OCI-LY3 (cell line): ENCODE data around the gene PPP1R15B.

ENCODE experiments used
- H2AFZ ChIP-seq: fragments of 200-600, 300-600 bp; shearing (Covaris generic); 2 replicates; pipeline ENCODE4 v1.6.0; 2014; ENCODE audit warnings: antibody characterized with exemption, low read depth, low read length
- H3K27ac ChIP-seq: fragments of 200-600, 300-600 bp; sonication (generic); 2 replicates; pipeline ENCODE4 v1.5.1; 2014; ENCODE audit warnings: mild to moderate bottlenecking, low read length, moderate library complexity, mixed read lengths
- H3K27me3 ChIP-seq: fragments of 200-600, 300-600 bp; sonication (generic); 2 replicates; pipeline ENCODE4 v1.6.1; 2014; ENCODE audit warnings: low read depth, low read length, mixed read lengths
- H3K36me3 ChIP-seq: fragments of 200-600, 300-600 bp; sonication (generic); replicated peaks from 2 replicates; pipeline ENCODE3; 2014; ENCODE audit warnings: low read depth, low read length, mixed read lengths
- H3K4me1 ChIP-seq: fragments of 300-600, 200-600 bp; sonication (generic); 2 replicates; pipeline ENCODE4 v1.6.1; 2014; ENCODE audit warnings: low read length, mixed read lengths
- H3K4me2 ChIP-seq: fragments of 200-600, 300-600 bp; sonication (generic); 2 replicates; pipeline ENCODE4 v1.6.1; 2014; ENCODE audit warnings: low read length, mixed read lengths
- H3K4me3 ChIP-seq: fragments of 300-600, 200-600 bp; sonication (generic); 2 replicates; pipeline ENCODE4 v1.5.1; 2014; ENCODE audit warnings: antibody characterized with exemption, mild to moderate bottlenecking, low read length, moderate library complexity
- H3K79me2 ChIP-seq: fragments of 300-600, 200-600 bp; shearing (Covaris generic); 2 replicates; pipeline ENCODE4 v1.6.1; 2014; ENCODE audit warnings: mild to moderate bottlenecking, low read length, mixed read lengths
- H3K9ac ChIP-seq: fragments of 300-600, 200-600 bp; shearing (Covaris generic); 2 replicates; pipeline ENCODE4 v1.6.0; 2014; ENCODE audit warnings: mild to moderate bottlenecking, low read length, moderate library complexity
- H3K9me3 ChIP-seq: fragments of 200-600, 300-600 bp; shearing (Covaris generic); 2 replicates; pipeline ENCODE4 v1.6.1; 2014; ENCODE audit warnings: low read length, mixed read lengths; ENCODE audit not compliant: insufficient read depth
- H4K20me1 ChIP-seq: fragments of 200-600, 300-600 bp; sonication (generic); 2 replicates; pipeline ENCODE4 v1.6.1; 2016; ENCODE audit warnings: low read length, mixed read lengths; ENCODE audit not compliant: insufficient read depth
- CTCF ChIP-seq: fragments of 200-600, 300-600 bp; sonication (generic); IDR thresholded peaks from 2 replicates; pipeline ENCODE4 v1.5.1; 2014; ENCODE audit warnings: antibody characterized with exemption, low read length, low read depth
- EZH2phosphoT487 ChIP-seq: fragments of 200-600 bp; shearing (Covaris generic); IDR thresholded peaks from 2 replicates; pipeline ENCODE4 v1.6.1; 2018; ENCODE audit warnings: antibody characterized with exemption, mixed run types, low read depth

PPP1R15B gene

DNA sequence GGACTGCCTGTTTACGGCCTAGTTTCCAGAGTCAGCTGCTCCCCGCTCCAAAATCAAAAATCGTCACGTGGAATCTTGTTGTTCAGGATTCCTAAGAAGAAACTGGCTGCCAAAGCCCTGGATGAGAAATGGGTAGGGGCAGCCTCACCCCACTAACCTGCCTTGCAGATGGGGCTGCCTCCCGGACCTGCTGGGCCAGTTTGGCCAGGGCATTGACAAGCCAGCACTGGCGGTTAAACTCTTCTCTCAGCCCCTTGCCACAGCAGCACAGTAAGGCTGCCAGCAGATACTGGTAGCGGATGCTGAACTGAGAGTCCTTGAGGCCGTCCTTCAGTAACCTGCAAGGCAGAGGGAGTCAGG, 31.6 kb upstream of the PPP1R15B start:
- Histone ChIP-seq H3K4me1 (peaks cover 13% of the 10 kb centered on the region), H3K9ac (no peak overlapping the region), H3K27me3 (no peaks in the 10 kb centered on the region), H3K9me3 (no peaks in the 10 kb centered on the region), H3K79me2 (no peaks in the 10 kb centered on the region), H3K4me3 (no peak overlapping the region), H3K36me3 (peaks cover 50% of the 10 kb centered on the region), H3K4me2 (no peak overlapping the region), H2AFZ (no peak overlapping the region), H4K20me1 (no peaks in the 10 kb centered on the region), H3K27ac (no peak overlapping the region)
- no peak for TF ChIP-seq EZH2phosphoT487
- no peak for TF ChIP-seq CTCF

GRCh38 chr1:204442376-204443259, 31.0 kb upstream of the PPP1R15B start:
- TF ChIP-seq CTCF (no peak), EZH2phosphoT487 (no peak)
- Histone ChIP-seq H4K20me1 (no peaks in the 10 kb centered on the region), H3K27me3 (no peaks in the 10 kb centered on the region), H3K9me3 (no peaks in the 10 kb centered on the region), H3K79me2 (no peaks in the 10 kb centered on the region), H3K4me2 (no peak overlapping the region), H3K4me3 (no peak overlapping the region), H3K27ac (no peak overlapping the region), H3K36me3 (peaks cover 53% of the 10 kb centered on the region), H2AFZ (no peak overlapping the region), H3K9ac (no peak overlapping the region), H3K4me1 (peaks cover 10% of the 10 kb centered on the region)

DNA sequence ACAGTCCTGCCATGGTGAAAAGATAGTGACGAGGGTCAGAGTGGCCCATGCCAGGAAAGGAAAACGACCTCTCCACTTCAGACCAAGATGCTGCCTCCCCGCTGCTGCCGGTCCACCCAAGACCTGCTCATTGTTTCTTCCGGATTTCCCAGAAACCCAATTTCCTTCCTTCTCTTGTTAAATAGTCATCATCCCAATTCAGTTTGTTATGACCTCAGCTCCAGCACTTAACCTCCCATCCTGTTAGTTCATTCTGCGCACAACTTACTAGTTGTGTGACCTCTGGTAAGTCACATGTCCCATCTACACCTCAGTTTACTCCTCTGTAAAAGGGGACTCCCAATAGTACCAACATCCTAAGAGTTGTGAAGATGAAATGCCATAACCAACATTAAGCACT, 29.9 kb upstream of the PPP1R15B start:
- Histone ChIP-seq H4K20me1 (no peaks in the 10 kb centered on the region), H3K4me3 (no peak overlapping the region), H3K4me1 (peaks cover 6% of the 10 kb centered on the region), H3K9me3 (no peaks in the 10 kb centered on the region), H3K4me2 (no peak overlapping the region), H3K27me3 (no peaks in the 10 kb centered on the region), H3K27ac (no peak overlapping the region), H3K36me3 (peaks cover 45% of the 10 kb centered on the region), H3K79me2 (no peaks in the 10 kb centered on the region), H2AFZ (no peak overlapping the region), H3K9ac (no peak overlapping the region)
- no peak for TF ChIP-seq EZH2phosphoT487
- no peak for TF ChIP-seq CTCF

DNA sequence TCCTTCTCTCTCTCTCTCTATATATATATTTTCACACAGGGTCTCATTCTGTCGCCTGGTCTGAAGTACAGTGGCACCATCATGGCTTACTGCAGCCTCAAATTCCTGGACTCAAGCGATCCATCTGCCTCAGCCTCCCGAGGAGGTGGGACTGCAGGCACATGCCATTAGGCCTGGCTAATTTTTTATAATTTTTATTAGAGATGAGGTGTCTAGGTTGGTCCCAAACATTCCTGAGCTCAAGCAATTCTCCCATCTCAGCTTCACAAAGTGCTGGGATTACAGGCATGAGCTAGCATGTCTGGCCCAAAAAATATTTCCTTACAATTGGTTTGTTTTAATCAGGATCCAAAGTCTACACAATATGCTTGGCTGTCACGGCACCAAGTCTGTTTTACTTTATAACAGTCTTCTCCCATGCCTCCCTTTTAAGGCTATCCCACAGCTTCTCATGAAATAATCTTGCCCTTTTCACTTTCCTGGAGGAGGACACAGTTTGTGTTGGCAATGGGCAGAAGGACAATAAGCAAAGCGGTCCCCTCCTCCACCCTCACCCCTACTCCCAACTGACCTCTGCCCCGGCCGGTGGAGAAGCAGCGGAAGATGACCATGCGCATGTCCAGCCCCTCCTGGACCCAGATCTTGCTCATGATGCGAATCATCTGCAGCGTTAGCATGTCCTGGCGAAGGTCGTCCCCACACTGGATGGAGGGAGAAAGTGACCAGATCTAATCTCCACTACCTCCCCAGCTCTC, 28.2 kb upstream of the PPP1R15B start:
- H3K4me3 ChIP-seq = no peak overlapping the region
- no peaks in the 10 kb centered on the region for H3K4me1 ChIP-seq
- H3K36me3 ChIP-seq = peaks cover 42% of the 10 kb centered on the region
- no peak overlapping the region for H2AFZ ChIP-seq
- TF ChIP-seq EZH2phosphoT487 = no peak
- no peak for TF ChIP-seq CTCF
- H3K27me3 ChIP-seq = no peaks in the 10 kb centered on the region
- H3K4me2 ChIP-seq = no peak overlapping the region
- H3K9ac ChIP-seq = no peak overlapping the region
- no peaks in the 10 kb centered on the region for H3K79me2 ChIP-seq
- no peaks in the 10 kb centered on the region for H4K20me1 ChIP-seq
- no peak overlapping the region for H3K27ac ChIP-seq
- H3K9me3 ChIP-seq = no peaks in the 10 kb centered on the region
